NCI-H1694 (cell line): ENCODE data around the gene ARHGEF2.
"Not testable (repeated sequence)": the region's sequence is repeated elsewhere in the genome, so short reads cannot be mapped to it uniquely, and the experiment has no call there.

ENCODE experiments used
- DNase-seq: peaks from one replicate; lab custom pipeline; 2025; lab: John Stamatoyannopoulos, UW

Gene ARHGEF2

GRCh38 chr1:155990005-155990739, 11.8 kb upstream of the ARHGEF2 start:
- DNase-seq: no peak

GRCh38 chr1:155989242-155990004, 11.1 kb upstream of the ARHGEF2 start:
- DNase-seq: peak; percentile 90

GRCh38 chr1:155984903-155985645, 6.7 kb upstream of the ARHGEF2 start:
- DNase-seq: not testable (repeated sequence)

GRCh38 chr1:155984341-155984740, 6.0 kb upstream of the ARHGEF2 start:
- no peak for DNase-seq

GRCh38 chr1:155983191-155984024, 5.1 kb upstream of the ARHGEF2 start:
- DNase-seq: peak; percentile 59

GRCh38 chr1:155982106-155982505, 3.8 kb upstream of the ARHGEF2 start:
- DNase-seq: no peak

- DNase-seq: no peak
Measured at GRCh38 chr1:155981266-155982088, 3.1 kb upstream of the ARHGEF2 start.

- no peak for DNase-seq
Measured at GRCh38 chr1:155979597-155980343, 1.4 kb upstream of the ARHGEF2 start.

GRCh38 chr1:155978973-155979429, 654 bp upstream of the ARHGEF2 start:
- no peak for DNase-seq

- DNase-seq: no peak
Measured at GRCh38 chr1:155977690-155978324, 540 bp downstream of the ARHGEF2 start.

- no peak for DNase-seq
Measured at GRCh38 chr1:155976913-155977689, 1.2 kb downstream of the ARHGEF2 start.

GRCh38 chr1:155976062-155976912, 2.1 kb downstream of the ARHGEF2 start:
- DNase-seq: peak; percentile 97

- peak; percentile 58 for DNase-seq
Measured at GRCh38 chr1:155975375-155976061, 2.8 kb downstream of the ARHGEF2 start.

- peak; percentile 70 for DNase-seq
Measured at GRCh38 chr1:155974208-155975115, 3.9 kb downstream of the ARHGEF2 start.

GRCh38 chr1:155973723-155974122, 4.6 kb downstream of the ARHGEF2 start:
- no peak for DNase-seq
